Activated CD8-positive, alpha-beta T cell treated with anti-CD3 and anti-CD28 coated beads for 36 hours (primary cell): ENCODE results near the gene TSC2. TPM values are rescaled to one million over a fixed set of nuclear protein-coding genes. Genes with fewer than 3 reads are reported as not detected.

Experiments
- ATAC-seq: fragments of 200-7000 bp; cut with Tn5 transposase; one replicate; pipeline ENCODE4 v1.10.0; 2021; ENCODE audit warnings: mild to moderate bottlenecking, moderate library complexity
- CTCF ChIA-PET: fragments of 350-600 bp; sonication (Branson Sonifier 250); formaldehyde crosslinking; loops from one replicate; lab custom pipeline; 2021; ENCODE audit warnings: antibody characterized with exemption; lab: Charles Lee
- POLR2A ChIA-PET: fragments of 350-600 bp; sonication (Branson Sonifier 250); formaldehyde crosslinking; loops from one replicate; lab custom pipeline; 2021; ENCODE audit warnings: antibody characterized with exemption; lab: Charles Lee
- DNase-seq: peaks from one replicate; pipeline ENCODE4 v3.0.0-alpha.2; 2020
- H3K27ac Mint-ChIP-seq: one replicate; pipeline ENCODE4 v1.8.0; 2021; ENCODE audit warnings: mild to moderate bottlenecking, mixed read lengths
- H3K27me3 Mint-ChIP-seq: one replicate; pipeline ENCODE4 v1.8.0; 2021; ENCODE audit warnings: mixed read lengths
- H3K36me3 Mint-ChIP-seq: one replicate; pipeline ENCODE4 v1.8.0; 2021; ENCODE audit warnings: low read depth, mixed read lengths
- H3K4me1 Mint-ChIP-seq: one replicate; pipeline ENCODE4 v1.8.0; 2021; ENCODE audit warnings: low read depth, mixed read lengths
- H3K4me3 Mint-ChIP-seq: one replicate; pipeline ENCODE4 v1.8.0; 2021; ENCODE audit warnings: mild to moderate bottlenecking, moderate library complexity, mixed read lengths
- H3K9me3 Mint-ChIP-seq: one replicate; pipeline ENCODE4 v1.8.0; 2021; ENCODE audit warnings: mixed read lengths
- CTCF ChIP-seq: fragments of 200-600 bp; IDR thresholded peaks from one replicate; pipeline ENCODE4 v1.8.0; 2022; ENCODE audit warnings: antibody characterized with exemption, mild to moderate bottlenecking
- intact Hi-C: fragments of 100-400 bp; cut with micrococcal nuclease; formaldehyde crosslinking; loops from one replicate; pipeline ENCODE4 v1.10.0; 2022
- total RNA-seq, 2 experiments: library from RNA; stranded (reverse); gene quantifications; one replicate each; pipeline ENCODE4 v1.2.3, GENCODE V29; 2021

TSC2 gene
- 10 to 100 TPM; 54.4 to 57.3 TPM for total RNA-seq

GRCh38 chr16:2047330-2048115 is at the start of gene TSC2, which contains the start of gene NTHL1:
TSC2 (plus strand) TSS chr16:2047985; CDS start chr16:2048616, 631 bp downstream.
NTHL1 (minus strand) TSS chr16:2047834; CDS start chr16:2047823, 11 bp downstream.
- ChIA-PET POLR2A (interaction anchor here (0.6 to 1.4 kb wide), 10 partner anchors 15 to 150 kb away, joined by 3 to 7 read pairs (median 4); partner anchors contain the start of genes RPS2 and TRAF7), CTCF (interaction anchor here (0.6 to 3.7 kb wide), 8 partner anchors 8 to 342 kb away, joined by 3 to 16 read pairs (median 4); partner anchors contain the start of gene TRAF7)
- ATAC-seq (peak; percentile 97), DNase-seq (peak; percentile 97)
- no peaks in the 10 kb centered on the region for H3K27me3 Mint-ChIP-seq
- H3K4me1 Mint-ChIP-seq, result peaks cover 22% of the 10 kb centered on the region
- H3K4me3 Mint-ChIP-seq, result peak within 1 kb of the TSS; percentile 93
- peak; percentile 33 for TF ChIP-seq CTCF
- intact Hi-C loops, result no loop called here
- H3K36me3 Mint-ChIP-seq, result peaks cover 1% of the 10 kb centered on the region
- H3K9me3 Mint-ChIP-seq, result no peaks in the 10 kb centered on the region
- H3K27ac Mint-ChIP-seq, result peak within 1 kb of the TSS; percentile 70

GRCh38 chr16:1998360-1998835 is 49.4 kb upstream of the TSC2 start:
- intact Hi-C loops, result no loop called here
- Mint-ChIP-seq H3K4me3 (no peak overlapping the region), H3K9me3 (no peaks in the 10 kb centered on the region), H3K27me3 (no peaks in the 10 kb centered on the region), H3K27ac (no peak overlapping the region), H3K4me1 (peaks cover 13% of the 10 kb centered on the region), H3K36me3 (peaks cover 27% of the 10 kb centered on the region)
- ChIA-PET CTCF (interaction anchor here (1.0 kb wide), 1 partner anchor 24 kb away, joined by 3 read pairs; no protein-coding TSS in a partner anchor), POLR2A (interaction anchor here (0.9 to 29.2 kb wide), 2 partner anchors 10 to 33 kb away, joined by 3 to 505 read pairs; partner anchors contain the start of genes NDUFB10, RNF151, RPS2 and TBL3)
- no peak for TF ChIP-seq CTCF
- DNase-seq (no peak), ATAC-seq (no peak)

GRCh38 chr16:1998852-1999801 is 48.7 kb upstream of the TSC2 start:
- Mint-ChIP-seq H3K36me3 (peaks cover 27% of the 10 kb centered on the region), H3K4me3 (no peak overlapping the region), H3K4me1 (peaks cover 11% of the 10 kb centered on the region), H3K27ac (no peak overlapping the region), H3K27me3 (no peaks in the 10 kb centered on the region), H3K9me3 (no peaks in the 10 kb centered on the region)
- POLR2A ChIA-PET, result interaction anchor here (0.9 to 1.0 kb wide), 2 partner anchors 9 to 34 kb away, joined by 3 read pairs; no protein-coding TSS in a partner anchor
- TF ChIP-seq CTCF, result no peak
- ATAC-seq (no peak), DNase-seq (no peak)
- intact Hi-C loops, result no loop called here
- CTCF ChIA-PET, result interaction anchor here (1.0 kb wide), 1 partner anchor 23 kb away, joined by 3 read pairs; no protein-coding TSS in a partner anchor

GRCh38 chr16:1999866-2000514 is 47.8 kb upstream of the TSC2 start:
- POLR2A ChIA-PET, result interaction anchor here (0.9 to 1.8 kb wide), 3 partner anchors 11 to 155 kb away, joined by 3 to 4 read pairs (median 3); partner anchors contain the start of gene TRAF7
- intact Hi-C loops, result no loop called here
- CTCF ChIA-PET, result no interaction called here
- H3K27me3 Mint-ChIP-seq, result no peaks in the 10 kb centered on the region
- no peak overlapping the region for H3K4me3 Mint-ChIP-seq
- H3K4me1 Mint-ChIP-seq, result peaks cover 14% of the 10 kb centered on the region
- H3K9me3 Mint-ChIP-seq, result no peaks in the 10 kb centered on the region
- H3K27ac Mint-ChIP-seq, result no peak overlapping the region
- ATAC-seq, result no peak
- no peak for DNase-seq
- peaks cover 29% of the 10 kb centered on the region for H3K36me3 Mint-ChIP-seq
- TF ChIP-seq CTCF, result no peak
